ACHN (cell line): ENCODE data around the gene AXIN1.
"Not testable (repeated sequence)": the region's sequence is repeated elsewhere in the genome, so short reads cannot be mapped to it uniquely, and the experiment has no call there.

Source experiments
- DNase-seq: peaks from one replicate; pipeline ENCODE4 v3.0.0-alpha.2; 2015
- in situ Hi-C: cut with HindIII; loops from 2 replicates; pipeline ENCODE4 v1.10.0; 2017; ENCODE audit warnings: low sequenced_read_pairs, low pct_ligation_motif_present, low pct_unique_long_range_greater_than_20kb

AXIN1 gene

GRCh38 chr16:371515-372301 lies 19.2 kb upstream of the AXIN1 start:
- in situ Hi-C loops = no loop called here
- DNase-seq = no peak

- in situ Hi-C loops = no loop called here
- no peak for DNase-seq
Measured at GRCh38 chr16:370979-371514, 18.5 kb upstream of the AXIN1 start.

DNA sequence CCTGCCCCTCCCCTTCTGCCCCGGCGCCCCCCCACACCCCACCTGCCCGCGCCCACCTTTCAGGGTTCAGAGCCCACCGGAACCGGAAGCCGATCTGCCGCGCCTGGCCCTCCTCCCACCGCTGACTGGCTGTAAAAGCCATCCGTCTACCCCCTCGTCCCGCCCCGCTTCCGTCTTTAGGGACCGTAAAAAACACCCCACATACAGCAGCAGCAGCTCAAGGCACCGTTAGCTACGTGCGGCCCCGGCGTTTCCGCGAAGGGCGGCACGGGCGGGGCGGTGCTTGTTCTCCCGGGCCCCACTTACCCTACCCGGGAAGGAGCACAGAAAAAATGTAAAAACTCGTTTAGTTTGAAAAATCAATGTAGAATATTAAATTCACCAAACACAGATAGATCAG lies 17.9 kb upstream of the AXIN1 start, which contains the start of gene MRPL28:
Gene MRPL28, minus strand, starts transcription at position 96 of the 400 bp plus-strand sequence. CDS start 320 bp downstream, outside the sequence.
- in situ Hi-C loops = no loop called here
- peak; percentile 97 for DNase-seq

- DNase-seq = peak; percentile 58
- in situ Hi-C loops = no loop called here
Measured at GRCh38 chr16:369866-370436, 17.4 kb upstream of the AXIN1 start.

- DNase-seq = no peak
- in situ Hi-C loops = no loop called here
Measured at GRCh38 chr16:369275-369865, 16.8 kb upstream of the AXIN1 start.

DNA sequence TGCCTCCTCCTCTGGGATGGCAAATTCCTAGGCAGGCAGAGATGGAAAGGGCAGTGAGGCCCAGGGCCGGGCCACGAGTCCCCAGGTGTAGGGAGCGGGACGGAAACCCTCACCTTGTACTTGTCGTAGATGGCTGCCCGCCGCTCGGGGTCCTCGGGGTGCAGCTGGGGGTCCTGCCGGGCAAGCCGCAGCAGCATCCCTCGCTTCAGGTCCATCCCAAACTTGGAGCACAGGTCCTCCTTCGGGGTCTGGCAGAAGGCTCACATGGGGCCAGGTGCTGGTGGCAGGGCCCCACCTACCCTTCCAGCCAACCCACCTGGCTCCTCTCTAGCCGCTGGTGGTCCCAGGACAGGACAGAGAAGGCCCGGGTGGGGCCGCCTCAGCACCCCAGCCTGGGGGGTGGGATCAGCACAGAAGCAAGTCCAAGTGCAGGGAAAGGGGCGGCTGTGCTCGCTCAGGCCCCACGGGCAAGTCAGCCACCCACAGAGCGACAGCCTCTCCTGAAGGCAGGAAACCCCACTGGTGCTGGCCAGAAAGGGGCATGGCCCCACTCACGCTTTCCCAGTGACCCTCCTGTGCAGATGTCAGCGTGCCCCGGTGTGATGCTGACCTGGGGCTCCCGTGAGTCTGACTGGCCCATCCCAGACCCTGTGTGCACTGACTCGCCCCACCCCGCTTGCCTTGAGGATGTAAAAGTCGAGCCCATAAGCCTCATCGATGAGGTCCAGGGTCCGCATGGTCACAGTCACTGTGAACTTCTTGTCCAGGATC lies 16.1 kb upstream of the AXIN1 start:
- in situ Hi-C loops = no loop called here
- no peak for DNase-seq

GRCh38 chr16:367333-367903 lies 14.9 kb upstream of the AXIN1 start:
- DNase-seq = no peak
- in situ Hi-C loops = no loop called here

DNA sequence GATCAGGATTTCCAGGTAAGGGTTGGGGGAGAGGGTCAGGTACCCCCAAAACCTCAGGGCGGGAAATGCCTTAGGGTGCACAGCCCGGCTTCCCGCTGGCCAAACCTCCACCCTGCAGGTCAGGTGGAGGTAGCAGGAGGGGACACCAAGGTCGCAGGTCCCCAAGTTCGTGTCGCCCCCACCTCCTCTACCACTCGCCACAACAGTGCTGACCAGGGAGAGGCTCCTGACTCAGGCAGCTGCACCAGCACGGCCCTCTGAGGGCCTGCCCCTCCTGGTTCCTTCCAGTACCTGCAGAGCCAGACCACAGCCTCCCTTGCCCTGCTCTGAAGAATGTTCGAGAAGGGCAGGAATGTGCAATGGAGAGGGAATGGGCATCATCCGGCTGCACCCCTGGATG lies 14.0 kb upstream of the AXIN1 start:
- DNase-seq = no peak
- in situ Hi-C loops = no loop called here

- in situ Hi-C loops = no loop called here
Measured at GRCh38 chr16:364595-365491, 12.3 kb upstream of the AXIN1 start.

GRCh38 chr16:363766-364490 lies 11.4 kb upstream of the AXIN1 start:
- in situ Hi-C loops = no loop called here
- no peak for DNase-seq

More at GRCh38 chr16:364595-365491, 12.3 kb upstream of the AXIN1 start:
- no peak for DNase-seq

DNA sequence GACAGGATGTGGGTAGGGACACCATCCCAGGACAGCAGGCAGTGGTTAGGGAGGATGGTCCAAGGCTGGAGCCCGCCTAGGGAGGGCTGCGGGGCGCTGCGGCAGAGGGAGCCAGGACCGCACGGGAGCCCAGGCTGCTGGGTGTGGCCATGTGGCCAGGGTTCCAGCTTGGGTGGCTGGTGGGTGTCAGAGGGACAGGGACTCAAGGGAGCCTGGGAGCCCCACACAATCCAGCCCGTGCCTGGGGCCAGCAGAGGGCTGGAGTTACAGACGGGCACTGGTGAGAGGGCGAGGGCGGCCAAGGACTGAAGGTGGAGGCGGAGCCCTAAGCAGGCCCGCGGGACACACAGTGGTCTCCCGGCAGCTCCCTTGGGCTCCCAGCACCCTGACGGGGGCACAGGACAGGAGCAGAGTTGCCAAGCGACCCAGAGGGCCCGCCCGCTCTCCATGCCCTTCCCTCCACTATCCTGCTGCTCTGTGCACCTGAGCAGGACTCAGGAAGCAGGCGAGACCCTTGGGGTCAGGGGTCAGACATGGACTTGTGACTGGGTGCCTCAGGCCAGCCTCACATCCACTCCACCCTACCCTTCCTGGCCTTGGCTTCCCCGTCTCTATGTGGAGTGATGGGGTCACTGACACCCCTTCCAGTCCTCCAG lies 10.7 kb upstream of the AXIN1 start:
- no peak for DNase-seq
- in situ Hi-C loops = no loop called here

DNA sequence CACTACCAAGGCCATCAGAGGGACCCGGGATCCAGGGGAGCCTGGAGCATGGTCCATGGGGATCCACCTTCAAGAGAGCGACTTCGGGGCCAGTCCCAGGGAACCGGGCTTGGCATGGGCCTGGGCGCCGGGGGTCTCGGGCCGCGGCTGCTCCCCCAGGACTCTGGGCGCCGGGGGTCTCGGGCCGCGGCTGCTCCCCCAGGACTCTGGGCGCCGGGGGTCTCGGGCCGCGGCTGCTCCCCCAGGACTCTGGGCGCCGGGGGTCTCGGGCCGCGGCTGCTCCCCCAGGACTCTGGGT lies 10.1 kb upstream of the AXIN1 start:
- DNase-seq, in situ Hi-C loops: not testable (repeated sequence)

GRCh38 chr16:361872-362701 lies 9.6 kb upstream of the AXIN1 start:
- DNase-seq = peak; percentile 92
- in situ Hi-C loops = no loop called here

DNA sequence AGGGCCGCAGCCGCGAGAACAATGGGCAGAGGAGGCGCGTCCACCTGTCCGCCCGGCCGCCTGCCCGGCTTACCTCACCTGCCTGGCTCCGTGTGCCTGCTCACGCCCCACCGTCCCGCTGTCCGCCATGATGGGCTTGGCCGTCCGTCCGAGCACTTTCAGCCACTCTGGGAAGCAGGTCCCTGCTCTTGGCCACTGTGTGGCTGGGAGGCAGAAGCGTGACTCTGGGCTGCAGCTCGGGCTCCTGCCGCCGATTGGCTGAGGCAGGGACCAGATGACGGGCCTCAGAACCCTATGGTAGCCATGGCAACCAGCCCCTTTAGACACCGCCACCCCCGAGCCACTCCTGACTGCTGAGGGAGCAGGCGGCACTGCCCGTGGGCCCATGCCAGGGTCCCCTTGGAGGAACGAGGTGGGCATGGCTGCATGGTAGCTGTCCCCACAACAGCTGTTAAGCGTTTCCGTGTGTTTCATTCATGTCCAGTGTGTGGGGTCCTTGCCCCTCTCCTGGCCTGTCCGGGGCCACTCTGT lies 8.9 kb upstream of the AXIN1 start:
- in situ Hi-C loops = no loop called here
- DNase-seq = no peak

DNA sequence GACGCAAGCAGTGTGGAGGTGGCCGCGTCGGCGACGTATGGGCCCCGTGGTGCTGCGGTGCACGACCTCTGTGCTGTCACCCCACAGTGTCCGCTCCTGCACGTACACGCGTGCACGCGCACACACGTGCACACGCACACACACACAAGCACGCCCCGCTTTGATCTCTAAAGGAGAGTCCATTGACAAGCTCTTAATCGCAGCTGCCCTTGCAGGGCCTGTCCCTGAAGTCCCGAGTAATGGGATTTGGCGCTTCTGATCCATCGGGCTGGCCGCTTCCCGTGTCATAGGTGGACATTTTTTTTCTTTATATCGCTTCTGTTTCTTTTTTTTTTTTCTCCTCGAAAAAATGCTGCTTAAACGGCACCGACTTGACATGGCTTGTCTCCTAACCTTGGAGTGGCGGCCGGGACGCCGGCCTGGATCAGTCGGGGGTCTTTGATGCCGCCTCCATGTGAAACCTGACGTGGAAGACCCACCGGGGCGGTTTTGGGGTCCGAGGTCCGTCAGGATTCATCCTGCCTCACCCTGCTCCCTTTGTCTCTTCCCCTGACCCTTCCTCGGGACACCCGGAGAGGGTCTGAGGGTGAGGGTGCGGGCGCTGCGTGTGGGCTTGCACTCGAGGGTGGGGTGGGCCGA lies 8.3 kb upstream of the AXIN1 start:
- in situ Hi-C loops = no loop called here
- DNase-seq = no peak
